NCI-H748 treated with DMSO at 0.1 percent for 48 hours (cell line): ENCODE results near the gene C10orf62.
"Not testable (repeated sequence)": the region's sequence is repeated elsewhere in the genome, so short reads cannot be mapped to it uniquely, and the experiment has no call there.

Experiments used
- DNase-seq: peaks from one replicate; lab custom pipeline; 2025; lab: John Stamatoyannopoulos, UW

Gene C10orf62, protein sequence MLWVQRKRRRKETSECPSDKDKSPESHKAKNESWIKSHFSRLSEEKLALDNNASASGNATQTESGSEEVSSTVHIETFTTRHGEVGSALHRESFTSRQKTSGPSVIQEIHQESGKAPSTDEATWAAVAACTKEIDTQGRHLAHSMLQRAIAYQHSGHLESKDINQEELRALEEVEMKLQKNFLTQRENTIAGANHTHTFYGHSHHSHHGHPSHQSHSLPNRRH

DNA sequence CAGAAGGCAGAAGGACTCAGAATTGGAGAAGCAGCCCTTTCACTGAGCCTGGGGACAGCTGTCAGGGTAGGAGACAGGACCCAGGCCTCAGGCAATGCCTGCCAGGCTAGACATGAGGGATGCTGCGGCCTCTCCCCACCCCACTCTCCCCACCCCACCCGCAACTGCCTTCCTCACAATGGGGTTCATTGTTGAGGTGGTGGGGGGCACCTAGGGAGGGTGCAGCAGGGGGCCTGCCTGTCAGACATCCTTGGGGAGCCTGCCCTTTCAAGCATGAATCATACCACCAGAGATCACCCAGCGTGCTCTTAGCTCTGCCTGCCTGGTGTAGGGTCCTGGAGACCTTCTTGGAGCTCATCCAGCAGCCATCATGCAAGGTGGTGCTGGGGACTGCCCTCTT, at the start of gene C10orf62:
Gene C10orf62, plus strand, starts transcription at position 243 of the 400 bp plus-strand sequence. CDS start 177 bp downstream, outside the sequence.
- DNase-seq = no peak

DNA sequence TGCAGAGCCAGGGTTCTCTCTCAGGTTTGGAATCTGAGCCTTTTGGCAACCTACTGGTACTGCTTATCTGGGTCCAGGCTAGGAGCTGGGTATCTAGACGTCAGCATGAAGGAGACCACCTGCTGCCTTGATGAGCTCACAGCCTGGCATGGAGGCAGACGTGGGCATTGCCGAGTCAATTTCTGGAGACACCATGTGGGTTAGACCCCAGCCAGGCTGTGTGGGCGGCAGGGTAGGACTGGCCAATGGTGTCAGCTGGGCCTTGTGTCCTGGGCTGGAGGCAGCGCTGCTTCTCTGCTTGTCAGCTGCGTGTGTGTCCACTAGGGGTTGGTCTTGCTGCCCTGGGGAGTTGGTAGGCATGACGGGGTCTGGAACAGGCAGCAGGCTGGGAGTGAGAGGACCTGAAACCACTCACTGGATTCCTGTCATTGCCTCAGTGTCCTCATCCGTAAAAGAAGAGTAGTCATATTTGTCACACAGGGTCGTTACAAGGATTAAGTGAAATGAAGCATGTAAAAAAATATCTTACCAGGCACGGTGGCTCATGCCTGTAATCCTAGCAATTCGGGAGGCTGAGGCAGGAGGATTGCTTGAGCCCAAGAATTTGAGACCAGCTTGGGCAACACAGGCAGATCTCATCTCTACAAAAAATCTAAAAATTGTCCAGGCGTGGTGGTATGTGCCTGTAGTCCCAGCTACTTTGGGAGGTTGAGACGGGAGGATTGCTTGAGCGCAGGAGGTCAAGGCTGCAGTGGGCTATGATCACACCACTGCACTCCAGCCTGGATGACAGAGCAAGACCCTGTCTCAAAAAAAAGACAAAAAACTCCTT, 48.6 kb upstream of the C10orf62 start:
- DNase-seq = no peak

DNA sequence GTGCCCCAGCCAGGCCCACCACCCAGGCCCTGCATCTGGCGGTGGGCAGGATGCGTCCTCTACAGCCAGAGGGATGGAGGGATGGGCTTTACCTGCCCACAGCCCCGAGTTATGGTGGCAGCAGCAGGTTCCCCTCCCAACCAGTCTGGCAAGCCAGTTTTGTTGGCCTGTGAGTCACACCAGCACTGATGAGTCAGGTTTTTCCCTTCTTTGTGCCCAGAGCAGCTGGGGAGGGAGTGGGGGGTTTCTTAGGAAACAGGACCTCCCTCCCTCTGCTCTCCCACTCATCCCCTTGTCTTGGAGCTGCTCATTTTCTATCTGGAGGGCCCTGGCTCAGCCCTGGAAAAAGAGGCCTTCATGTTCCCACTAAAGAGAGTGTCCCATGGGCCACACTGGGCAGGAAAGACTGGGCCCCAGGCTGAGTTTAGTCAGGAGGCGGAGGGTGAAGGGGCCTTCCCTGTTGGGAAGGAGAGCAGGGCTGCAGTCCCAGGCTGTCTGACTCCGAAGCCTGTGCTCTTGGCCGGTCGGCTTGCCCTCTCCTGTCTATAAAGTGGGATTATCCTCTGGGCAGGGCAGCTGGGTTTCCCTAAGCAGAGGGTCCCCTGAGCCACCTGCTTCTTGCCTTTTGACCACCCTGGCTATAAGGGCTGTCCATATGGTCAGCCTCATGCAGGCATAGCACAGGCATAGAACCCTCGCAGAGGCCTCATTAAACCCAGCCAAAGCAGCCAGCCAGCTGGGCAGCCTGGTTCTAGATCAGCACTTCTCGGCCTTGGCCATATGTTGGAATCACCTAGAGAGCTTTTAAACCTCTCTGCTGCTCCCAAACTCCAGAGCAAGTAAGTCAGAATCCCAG, 47.1 kb upstream of the C10orf62 start:
- no peak for DNase-seq

DNA sequence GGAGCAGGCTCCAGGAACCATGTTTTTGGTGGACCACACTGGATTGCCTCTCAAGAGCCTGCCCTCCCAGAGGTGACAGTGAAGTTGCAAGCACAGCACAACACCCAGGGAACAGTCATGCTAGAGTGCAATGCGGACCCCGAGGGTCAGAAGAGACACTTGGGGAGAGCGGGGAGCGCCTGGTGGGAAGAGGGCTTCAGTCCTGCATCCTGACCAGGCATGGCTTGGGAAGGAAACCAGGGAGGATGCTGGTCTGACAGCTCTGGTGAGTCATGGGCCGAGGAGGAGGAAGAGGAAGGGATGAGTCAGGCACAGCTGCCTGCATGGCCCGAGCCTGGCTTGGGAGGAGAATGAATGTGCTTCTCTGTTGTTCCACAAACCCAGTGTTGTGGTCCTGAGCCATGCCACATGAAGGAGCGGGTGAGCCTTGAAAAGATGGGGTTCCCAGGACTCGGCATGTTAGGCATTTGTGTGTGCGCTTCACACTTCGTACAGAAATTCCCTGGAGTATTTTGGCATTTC, 46.4 kb upstream of the C10orf62 start:
- no peak for DNase-seq

DNA sequence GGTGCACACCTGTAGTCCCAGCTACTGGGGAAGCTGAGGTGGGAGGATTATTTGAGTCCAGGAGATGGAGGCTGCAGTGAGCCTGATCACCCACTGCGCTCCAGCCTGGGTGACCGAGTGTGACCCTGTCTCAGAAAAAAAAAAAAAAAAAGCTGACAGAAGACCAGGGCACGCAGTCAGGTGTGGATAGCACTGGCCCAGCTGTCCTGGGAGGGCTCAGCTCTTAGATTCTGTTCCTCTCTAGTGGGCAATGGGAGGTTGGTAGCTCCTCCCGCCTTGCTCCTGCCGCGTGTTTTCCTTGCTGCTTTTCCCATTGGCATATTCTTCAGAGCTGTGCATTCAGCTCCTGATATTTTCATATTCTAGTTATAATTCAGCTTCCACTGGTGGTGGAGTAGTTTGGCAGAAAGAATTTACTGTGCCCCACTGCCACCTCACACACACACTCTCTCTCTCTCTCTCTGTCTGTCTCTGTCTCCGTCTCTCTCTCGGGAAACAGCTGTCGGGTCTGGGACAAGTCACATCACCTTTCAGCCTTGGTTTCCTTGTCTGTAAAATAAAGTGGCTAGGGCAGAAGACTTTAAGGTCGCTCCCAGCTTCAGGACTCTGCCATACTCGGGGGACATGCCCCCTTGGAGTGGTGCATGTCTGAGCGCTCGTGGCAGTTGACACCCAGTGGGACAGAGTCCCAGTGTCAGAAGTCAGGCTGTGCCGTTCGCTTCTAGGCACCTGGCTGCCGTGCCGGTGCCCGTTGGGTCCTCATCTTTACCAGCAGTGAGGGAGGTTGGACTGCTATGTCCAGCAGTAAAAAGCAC, 42.9 kb upstream of the C10orf62 start:
- no peak for DNase-seq

DNA sequence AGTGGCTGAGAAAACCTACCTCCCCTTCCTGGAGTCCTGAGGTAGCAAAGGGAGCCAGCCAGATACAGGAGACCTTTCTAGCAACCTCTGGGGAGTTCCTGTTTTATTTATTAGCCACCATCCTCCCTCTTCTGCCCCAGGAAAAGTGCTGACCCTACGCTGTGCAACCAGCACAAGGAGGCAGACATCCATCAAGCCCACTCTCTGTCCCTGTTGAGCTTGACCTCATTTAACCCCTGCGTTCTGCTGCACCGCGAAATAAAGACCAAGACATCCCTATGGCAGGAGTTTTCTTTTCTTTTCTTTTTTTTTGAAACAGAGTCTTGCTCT, 42.3 kb upstream of the C10orf62 start:
- DNase-seq = no peak

DNA sequence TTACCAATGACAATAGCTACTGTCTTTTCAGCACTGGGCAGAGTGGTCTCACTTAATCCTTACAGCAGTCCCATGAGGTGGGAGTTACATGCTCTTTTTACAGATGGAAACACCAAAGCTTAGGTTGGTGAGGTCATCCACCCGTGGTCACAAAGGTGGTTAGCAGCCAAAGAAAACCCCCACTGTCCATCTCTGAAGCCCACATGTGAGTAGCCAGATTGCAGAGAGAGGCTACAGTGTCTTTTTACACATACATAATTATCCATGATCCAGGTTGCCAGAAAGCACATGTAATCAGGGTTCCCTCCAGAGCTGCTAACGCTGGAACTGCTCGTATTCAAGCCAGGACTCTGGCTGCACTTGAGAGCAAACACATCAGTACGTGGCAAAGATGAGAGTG, 41.6 kb upstream of the C10orf62 start:
- no peak for DNase-seq

DNA sequence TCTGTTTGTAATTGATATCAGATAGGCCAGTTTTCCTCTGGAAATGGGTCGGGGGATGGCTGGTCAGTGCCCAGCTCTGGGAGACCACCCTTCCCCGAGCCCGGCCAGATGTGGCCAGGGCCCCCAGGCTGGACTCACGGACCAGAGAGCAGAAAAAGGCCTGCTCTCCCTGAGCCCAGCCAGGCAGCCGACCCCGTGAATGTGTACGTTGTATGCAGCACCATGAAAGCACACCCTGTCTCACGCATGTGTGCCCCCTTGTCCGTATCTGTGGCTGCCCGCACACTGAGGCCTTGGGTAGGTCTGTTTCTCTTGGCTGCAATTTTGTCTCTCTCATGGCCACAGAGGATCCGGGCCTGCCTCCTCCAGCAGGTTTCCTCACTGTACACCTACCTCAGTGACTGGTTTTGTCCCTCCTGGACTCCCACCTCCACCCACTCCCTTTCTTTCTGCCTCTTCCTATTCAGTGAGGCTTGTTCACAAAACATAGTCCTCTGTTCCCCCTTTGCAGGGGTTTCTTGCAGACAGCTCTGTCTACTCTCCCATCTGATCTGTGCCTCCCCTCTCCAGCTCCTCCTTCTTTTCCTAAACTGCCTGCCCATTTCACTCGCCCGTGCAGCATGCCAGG, 40.6 kb upstream of the C10orf62 start:
- no peak for DNase-seq

DNA sequence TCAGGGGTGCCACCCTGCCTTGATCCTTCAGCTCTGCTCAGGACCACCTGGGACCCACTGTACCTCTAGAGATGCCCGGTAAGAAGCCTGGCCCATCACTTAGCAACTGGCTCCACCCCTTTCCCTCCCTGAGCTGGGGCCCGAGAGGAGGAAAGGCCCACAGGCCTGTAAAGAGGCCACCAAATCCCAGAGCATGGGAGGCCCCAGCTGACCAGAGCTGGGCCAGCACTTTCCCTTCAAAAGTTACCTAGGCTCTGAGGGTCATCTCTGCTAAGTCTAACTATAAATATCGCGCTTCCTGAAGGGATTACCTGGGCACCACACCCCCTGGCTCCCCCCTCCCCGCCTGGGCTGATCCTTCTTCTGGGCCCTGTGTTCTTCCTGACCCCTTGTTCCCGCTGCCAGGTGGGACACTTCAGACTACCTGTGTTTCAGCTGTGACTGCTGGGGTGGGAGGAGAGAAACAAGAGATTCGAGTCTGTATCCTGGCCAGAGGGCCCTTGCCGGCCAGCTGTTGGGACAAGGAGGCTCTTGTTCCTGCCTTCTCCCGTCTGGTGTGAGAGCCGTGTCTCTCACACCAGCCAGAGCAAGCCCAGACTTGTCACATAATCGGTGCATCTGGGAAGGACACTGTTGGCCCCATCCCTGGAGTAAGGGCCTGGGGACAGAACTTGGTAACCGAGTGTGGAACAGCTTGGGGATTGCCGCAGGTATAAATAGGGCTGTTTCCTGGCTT, 39.8 kb upstream of the C10orf62 start:
- no peak for DNase-seq

DNA sequence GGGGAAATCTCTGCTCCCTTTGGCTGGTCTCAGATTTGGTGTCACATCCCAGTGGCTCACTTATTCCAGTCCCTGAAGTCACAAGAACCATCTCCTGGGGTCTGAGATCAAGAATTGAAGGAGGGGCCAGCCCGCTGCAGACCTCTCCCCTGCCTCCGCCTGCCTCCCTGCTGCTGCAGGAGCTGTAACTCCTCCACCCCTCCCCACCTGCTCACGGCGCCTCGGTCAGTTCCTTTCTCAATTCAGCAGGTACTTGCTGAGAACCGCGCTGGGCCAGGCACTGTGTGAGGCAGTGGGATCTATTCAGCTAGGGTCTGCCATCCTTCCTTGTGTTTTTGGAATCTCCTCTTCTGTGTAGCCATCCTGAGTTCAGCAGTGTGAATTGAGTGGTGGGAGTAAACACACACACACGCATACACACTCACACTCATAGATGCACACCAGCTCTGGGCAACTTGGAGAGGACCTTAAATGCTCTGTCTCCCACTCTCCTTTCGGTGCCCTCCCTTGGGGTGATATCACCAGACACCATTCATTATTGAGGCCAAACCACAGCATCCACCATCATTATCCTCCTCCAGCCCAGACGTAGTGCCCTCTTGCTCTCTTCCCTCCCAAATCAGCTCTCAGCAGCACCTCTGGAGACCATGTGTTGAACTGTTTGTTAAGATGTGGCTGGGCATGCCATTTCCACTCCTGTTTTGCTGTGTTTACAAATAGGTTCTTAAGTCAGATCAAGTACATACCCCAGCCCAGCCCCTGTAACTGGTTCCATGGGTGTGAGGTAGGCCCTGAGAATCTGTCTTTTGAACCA, 39.0 kb upstream of the C10orf62 start:
- no peak for DNase-seq

DNA sequence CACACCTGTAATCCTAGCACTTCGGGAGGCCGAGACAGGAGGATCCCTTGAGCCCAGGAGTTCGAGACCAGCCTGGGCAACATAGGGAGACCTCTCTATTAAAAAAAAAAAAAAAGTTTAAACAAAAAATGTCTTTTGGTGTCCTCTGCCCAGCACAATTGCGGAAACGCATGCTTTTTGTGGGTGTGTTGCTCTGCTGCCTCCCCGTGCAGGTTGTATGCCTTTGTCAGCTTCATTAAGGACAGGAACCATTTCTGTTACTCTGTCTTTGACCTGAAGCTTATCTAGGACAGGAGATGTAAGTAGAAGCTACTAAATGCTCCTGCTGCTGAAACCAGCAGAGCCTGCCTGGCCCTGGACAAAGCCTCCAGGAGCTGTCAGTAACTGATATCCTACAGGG, 38.2 kb upstream of the C10orf62 start:
- no peak for DNase-seq

DNA sequence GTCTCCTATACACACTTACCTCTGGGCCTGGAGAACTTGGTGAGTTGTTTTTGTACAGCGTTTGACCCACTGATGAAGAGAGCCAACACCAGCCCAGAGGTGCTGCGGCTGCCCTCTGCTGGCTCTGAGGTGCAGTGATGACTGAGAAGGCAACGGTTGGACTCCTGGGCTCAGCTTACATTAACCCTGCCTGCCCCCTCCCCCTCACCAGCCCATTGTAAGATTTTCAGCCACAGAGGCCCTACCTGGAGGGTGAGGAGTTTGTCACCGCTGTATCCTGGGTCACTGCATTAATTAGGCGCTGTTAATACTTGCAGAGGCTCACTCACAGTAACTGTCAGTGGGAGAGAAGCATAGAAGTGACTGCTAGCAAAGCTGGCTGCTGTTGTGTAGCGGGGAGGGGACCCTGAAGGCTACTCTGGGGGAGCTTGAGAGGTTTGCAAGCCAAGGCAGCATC, 35.9 kb upstream of the C10orf62 start:
- DNase-seq = peak; percentile 10

DNA sequence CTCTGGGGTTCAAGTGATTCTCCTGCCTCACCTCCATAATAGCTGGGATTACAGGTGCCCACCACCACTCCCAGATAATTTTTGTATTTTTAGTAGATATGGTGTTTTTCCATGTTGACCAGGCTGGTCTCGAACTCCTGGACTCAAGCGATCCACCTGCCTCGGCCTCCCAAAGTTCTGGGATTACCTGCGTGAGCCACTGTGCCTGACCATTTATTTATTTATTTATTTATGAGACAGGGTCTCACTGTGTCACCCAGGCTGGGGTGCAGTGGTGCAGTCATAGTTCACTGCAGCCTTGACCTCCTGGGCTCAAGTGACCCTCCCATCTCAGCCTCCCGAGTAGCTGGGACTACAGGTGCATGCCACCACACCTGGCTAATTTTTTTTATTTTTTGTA, 35.2 kb upstream of the C10orf62 start:
- DNase-seq = not testable (repeated sequence)

DNA sequence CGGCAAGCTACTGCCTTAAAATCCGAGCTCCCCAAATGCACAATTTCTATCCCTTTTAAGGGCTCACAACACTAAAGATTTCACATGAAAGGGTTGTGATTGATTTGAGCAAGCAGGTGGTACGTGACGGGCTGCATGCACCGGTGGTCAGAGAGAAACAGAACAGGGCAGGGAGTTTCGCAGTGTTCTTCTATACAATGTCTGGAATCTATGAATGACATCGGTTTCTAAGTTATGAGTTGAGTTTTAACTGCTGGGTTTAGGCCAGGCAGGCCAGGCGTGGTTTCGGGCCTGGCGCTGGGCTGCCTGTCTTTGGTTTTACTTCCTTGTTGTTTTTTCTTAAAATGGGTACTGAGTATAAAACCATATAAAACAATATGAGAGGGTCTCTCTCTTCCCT, 34.0 kb upstream of the C10orf62 start:
- not testable (repeated sequence) for DNase-seq

DNA sequence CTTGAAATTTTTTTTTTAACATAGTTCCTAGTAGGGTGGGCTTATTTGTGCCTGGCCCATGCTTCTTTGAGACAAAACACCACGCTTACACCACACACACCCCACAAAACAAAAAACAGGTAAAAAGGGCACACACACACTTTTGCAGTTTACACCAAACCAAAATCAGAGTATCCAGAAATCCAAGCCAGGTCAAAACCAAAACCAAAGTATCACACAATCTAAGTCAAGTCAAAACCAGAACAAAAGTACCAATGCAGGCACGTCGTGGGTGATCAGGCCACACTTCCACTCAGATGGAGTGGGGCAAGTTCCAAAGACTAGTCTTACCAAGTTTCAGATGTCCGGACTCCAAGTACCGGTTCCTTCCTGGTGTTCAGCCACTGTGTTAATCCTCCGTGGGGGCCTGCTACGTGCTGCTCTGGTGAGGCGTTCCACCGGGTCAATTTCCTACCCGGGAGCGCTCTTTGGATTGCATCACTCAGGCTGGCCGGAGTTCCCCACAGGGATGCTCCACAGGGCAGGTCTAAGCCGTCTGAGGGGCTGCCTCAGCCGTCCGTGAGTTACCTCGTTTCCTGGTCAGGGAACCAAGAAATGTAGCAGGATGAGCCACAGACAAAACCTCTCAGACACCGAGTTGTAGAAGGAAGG, 28.7 kb upstream of the C10orf62 start:
- DNase-seq = not testable (repeated sequence)

DNA sequence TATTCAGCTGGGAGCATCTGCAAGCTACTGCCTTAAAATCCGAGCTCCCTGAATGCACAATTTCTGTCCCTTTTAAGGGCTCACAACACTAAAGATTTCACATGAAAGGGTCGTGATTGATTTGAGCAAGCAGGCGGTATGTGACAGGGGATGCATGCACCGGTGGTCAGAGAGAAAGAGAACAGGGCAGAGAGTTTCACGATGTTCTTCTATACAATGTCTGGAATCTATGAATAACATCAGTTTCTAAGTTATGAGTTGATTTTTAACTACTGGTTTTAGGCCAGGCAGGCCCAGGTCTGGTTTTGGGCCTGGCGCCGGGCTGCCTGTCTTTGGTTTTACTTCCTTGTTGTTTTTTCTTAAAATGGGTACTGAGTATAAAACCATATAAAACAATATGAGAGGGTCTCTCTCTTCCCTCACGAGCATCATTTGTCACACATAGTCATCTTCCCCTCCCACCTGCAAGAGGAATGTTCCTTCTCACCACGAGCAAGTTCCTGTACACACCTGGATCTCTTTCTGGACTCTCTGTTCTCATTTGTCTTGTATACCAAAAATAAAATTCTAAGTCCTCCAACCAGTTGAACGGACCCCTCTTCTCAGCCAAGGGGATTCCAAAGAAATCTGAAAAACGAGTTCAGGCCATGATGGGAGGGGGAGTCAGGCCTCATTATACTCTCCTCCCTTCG, 28.0 kb upstream of the C10orf62 start:
- not testable (repeated sequence) for DNase-seq

DNA sequence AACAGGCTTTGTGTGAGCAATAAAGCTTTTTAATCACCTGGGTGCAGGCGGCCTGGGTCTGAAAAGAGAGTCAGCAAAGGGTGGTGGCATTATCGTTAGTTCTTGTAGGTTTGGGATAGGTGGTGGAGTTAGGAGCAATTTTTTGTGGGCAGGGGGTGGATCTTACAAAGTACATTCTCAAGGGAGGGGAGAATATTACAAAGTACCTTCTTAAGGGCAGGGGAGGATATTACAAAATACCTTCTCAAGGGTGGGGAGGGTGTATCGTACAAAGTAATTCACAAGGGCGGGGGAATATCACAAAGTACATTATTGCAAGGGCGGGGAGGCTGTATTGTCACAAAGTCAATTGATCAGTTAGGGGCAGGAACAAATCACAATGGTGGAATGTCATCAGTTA, 27.2 kb upstream of the C10orf62 start:
- DNase-seq = not testable (repeated sequence)

DNA sequence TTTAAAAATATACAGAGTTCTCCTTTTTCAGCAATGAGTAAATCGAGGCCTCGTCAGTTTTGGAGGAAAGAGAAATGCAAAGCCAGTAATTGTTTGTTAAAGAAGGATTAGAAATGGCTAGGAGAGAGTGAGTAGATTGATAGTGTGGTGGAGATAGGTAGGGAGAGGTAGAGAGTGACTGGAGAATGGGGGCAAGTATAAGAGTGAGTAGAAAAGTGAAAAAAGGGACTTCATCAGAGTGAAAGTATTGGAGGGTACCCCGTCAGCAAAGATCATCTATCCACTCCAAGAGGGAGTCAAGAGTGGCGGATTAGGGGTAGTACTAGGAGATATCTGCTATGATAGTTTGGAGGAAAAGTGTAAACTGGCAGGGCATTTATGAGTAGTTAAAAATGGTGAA, 26.2 kb upstream of the C10orf62 start:
- DNase-seq = no peak
